H1 (cell line): ENCODE results near the gene CACNA1C.

Source experiments
- CEBPB ChIP-seq: IDR thresholded peaks from 2 replicates; pipeline ENCODE4 v1.6.1; 2012; ENCODE audit warnings: low read depth, low read length
- CTCF ChIP-seq, 3 experiments: IDR thresholded peaks; 1 replicate in 2 of 3; 2 replicates in 1 of 3; pipeline versions ENCODE4 v1.5.1 to v1.6.1; 2011; ENCODE audit warnings: low read length in 3 of 3, mild to moderate bottlenecking in 3 of 3, inconsistent platforms in 2 of 3, low read depth in 1 of 3, moderate library complexity in 1 of 3; ENCODE audit not compliant: insufficient read depth in 1 of 3; ENCODE audit errors: control extremely low read depth in 1 of 3
- EP300 ChIP-seq, 2 experiments: IDR thresholded peaks; 1 replicate in 1 of 2; 2 replicates in 1 of 2; pipeline ENCODE4 v1.6.1; 2011 to 2012; ENCODE audit warnings: low read depth in 2 of 2, low read length in 2 of 2, mild to moderate bottlenecking in 2 of 2, borderline replicate concordance in 1 of 2, inconsistent platforms in 1 of 2, moderate library complexity in 1 of 2
- EZH2 ChIP-seq: fragments of 200-600 bp; sonication (generic); IDR thresholded peaks from 2 replicates; pipeline ENCODE4 v1.7.1; 2012; ENCODE audit warnings: low read depth, mild to moderate bottlenecking, moderate library complexity, low read length, inconsistent platforms; ENCODE audit not compliant: severe bottlenecking
- GABPA ChIP-seq: IDR thresholded peaks from 2 replicates; pipeline ENCODE4 v1.6.1; 2011; ENCODE audit warnings: mild to moderate bottlenecking, low read length, moderate library complexity, borderline replicate concordance; ENCODE audit not compliant: insufficient read depth
- POLR2A ChIP-seq, 2 experiments: IDR thresholded peaks; 1 replicate in 1 of 2; 2 replicates in 1 of 2; pipeline ENCODE4 v1.6.1; 2011; ENCODE audit warnings: low read depth in 2 of 2, low read length in 2 of 2, mild to moderate bottlenecking in 2 of 2; ENCODE audit errors: control extremely low read depth in 1 of 2
- POLR2AphosphoS5 ChIP-seq: IDR thresholded peaks from 2 replicates; pipeline ENCODE4 v1.6.1; 2011; ENCODE audit warnings: low read depth, low read length
- RAD21 ChIP-seq, 2 experiments: IDR thresholded peaks in 1 of 2; conservative IDR thresholded peaks in 1 of 2; 2 replicates each; pipeline ENCODE4 v1.6.1; 2011; ENCODE audit warnings: low read depth in 2 of 2, low read length in 2 of 2, improper control_type of control experiment in 1 of 2, inconsistent platforms in 1 of 2, mild to moderate bottlenecking in 1 of 2, moderate library complexity in 1 of 2
- RNF2 ChIP-seq: fragments of 200-900, 300-1000 bp; sonication (generic); IDR thresholded peaks from 2 replicates; pipeline ENCODE4 v1.7.1; 2016; ENCODE audit warnings: borderline replicate concordance, low read depth, mild to moderate bottlenecking, antibody characterized with exemption, low read length; ENCODE audit not compliant: poor library complexity, severe bottlenecking; ENCODE audit errors: missing control alignments
- SP2 ChIP-seq: IDR thresholded peaks from 2 replicates; pipeline ENCODE4 v1.6.1; 2012; ENCODE audit warnings: mild to moderate bottlenecking, low read length, inconsistent platforms
- SP4 ChIP-seq: IDR thresholded peaks from 2 replicates; pipeline ENCODE4 v1.6.1; 2012; ENCODE audit warnings: low read length, inconsistent platforms
- TAF7 ChIP-seq: optimal IDR thresholded peaks from 2 replicates; pipeline ENCODE3; 2011; ENCODE audit warnings: low read depth, mild to moderate bottlenecking, inconsistent platforms, low read length, moderate library complexity, borderline replicate concordance
- ZNF274 ChIP-seq: IDR thresholded peaks from 2 replicates; pipeline ENCODE4 v1.7.0; 2012; ENCODE audit warnings: low read length, borderline replicate concordance; ENCODE audit errors: extremely low read depth

GRCh38 chr12:2242216-2242615 is 189.4 kb downstream of the CACNA1C start:
- TF ChIP-seq CTCF (IDR thresholded peaks at IDR 0.05; ENCODE audit: control extremely low read depth in 1 of 3, insufficient read depth in 1 of 3, low read depth in 1 of 3, low read length in 3 of 3) (no peak), TAF7 (no peak), POLR2A (IDR thresholded peaks at IDR 0.05; ENCODE audit: control extremely low read depth in 1 of 2, low read depth in 2 of 2, low read length in 2 of 2) (no peak), ZNF274 (no peak), EZH2 (no peak), SP2 (no peak), RNF2 (no peak), RAD21 (IDR thresholded peaks at IDR 0.05 in 1 of 2, conservative IDR thresholded peaks at IDR 0.05 in 1 of 2; ENCODE audit: low read depth in 2 of 2, low read length in 2 of 2) (no peak), GABPA (no peak), CEBPB (no peak), POLR2AphosphoS5 (no peak), EP300 (IDR thresholded peaks at IDR 0.05; ENCODE audit: borderline replicate concordance in 1 of 2, low read depth in 2 of 2, low read length in 2 of 2) (no peak), SP4 (no peak)
